Panc1 (cell line): Measurements from ENCODE around the gene ASTN2. TPM values are rescaled to one million over a fixed set of nuclear protein-coding genes. Genes with fewer than 3 reads are reported as not detected.

Source experiments
- ATAC-seq: fragments of 200-7000 bp; cut with Tn5 transposase; 2 replicates; pipeline ENCODE4 v1.9.1; 2020; ENCODE audit warnings: mild to moderate bottlenecking, moderate library complexity
- BruUV-seq: library from RNA; stranded (reverse); fragments of 400-500 nt; replicated peaks from 2 replicates; lab custom pipeline; 2021; lab: Mats Ljungman, UMichigan
- CTCF ChIA-PET: fragments of 300-600 bp; sonication (Branson Sonifier 250); formaldehyde crosslinking; loops from one replicate; lab custom pipeline; 2022; ENCODE audit warnings: antibody characterized with exemption; lab: Charles Lee
- POLR2A ChIA-PET: fragments of 300-600 bp; sonication (Branson Sonifier 250); formaldehyde crosslinking; loops from one replicate; lab custom pipeline; 2022; ENCODE audit warnings: antibody characterized with exemption; lab: Charles Lee
- DNase-seq: peaks from one replicate; pipeline ENCODE4 v3.0.0-alpha.2; 2010; ENCODE audit warnings: low read depth, low spot score
- H3K27ac ChIP-seq: 2 replicates; pipeline ENCODE4 v1.5.1; 2011; ENCODE audit warnings: mild to moderate bottlenecking, low read length, inconsistent platforms
- H3K27me3 ChIP-seq: fragments of 200-500 bp; sonication (Bioruptor generic); 2 replicates; pipeline ENCODE4 v1.6.0; 2014; ENCODE audit warnings: low read length, inconsistent platforms; ENCODE audit not compliant: control insufficient read depth, insufficient read depth
- H3K36me3 ChIP-seq: fragments of 200-500 bp; sonication (Bioruptor generic); 2 replicates; pipeline ENCODE4 v1.5.1; 2014; ENCODE audit warnings: inconsistent platforms, mild to moderate bottlenecking, low read length, moderate library complexity; ENCODE audit not compliant: control insufficient read depth, insufficient read depth
- H3K4me1 ChIP-seq: 2 replicates; pipeline ENCODE4 v1.5.1; 2011; ENCODE audit warnings: inconsistent platforms, mild to moderate bottlenecking, low read length, moderate library complexity; ENCODE audit not compliant: control insufficient read depth, insufficient read depth
- H3K4me3 ChIP-seq, 2 experiments: 2 replicates each; pipeline ENCODE4 v1.5.1; 2011 to 2012; ENCODE audit warnings: low read depth in 2 of 2, low read length in 2 of 2, mild to moderate bottlenecking in 2 of 2, inconsistent platforms in 1 of 2, moderate library complexity in 1 of 2
- H3K9me3 ChIP-seq: fragments of 200-500 bp; sonication (Bioruptor generic); 2 replicates; pipeline ENCODE4 v1.5.1; 2014; ENCODE audit warnings: low read depth, mild to moderate bottlenecking, inconsistent platforms, low read length, moderate library complexity; ENCODE audit not compliant: control insufficient read depth, insufficient read depth
- POLR2AphosphoS5 ChIP-seq: IDR thresholded peaks from 2 replicates; pipeline ENCODE4 v1.6.1; 2012; ENCODE audit warnings: mild to moderate bottlenecking, low read depth, low read length, moderate library complexity
- REST ChIP-seq, 2 experiments: IDR thresholded peaks; 2 replicates each; pipeline ENCODE4 v1.6.1; 2011 to 2012; ENCODE audit warnings: low read depth in 2 of 2, control low read depth in 1 of 2, low read length in 1 of 2, mild to moderate bottlenecking in 1 of 2, moderate library complexity in 1 of 2; ENCODE audit not compliant: insufficient read depth in 1 of 2
- SIN3A ChIP-seq: IDR thresholded peaks from 2 replicates; pipeline ENCODE4 v1.6.1; 2012; ENCODE audit warnings: low read depth, mild to moderate bottlenecking, low read length, moderate library complexity, borderline replicate concordance; ENCODE audit not compliant: insufficient read depth
- TCF7L2 ChIP-seq: IDR thresholded peaks from 2 replicates; pipeline ENCODE4 v1.6.1; 2011; ENCODE audit warnings: mild to moderate bottlenecking, low read depth, low read length, inconsistent platforms
- in situ Hi-C: cut with HindIII; loops from 2 replicates; pipeline ENCODE4 v1.10.0; 2016; ENCODE audit warnings: low sequenced_read_pairs, low pct_unique_long_range_greater_than_20kb
- intact Hi-C: fragments of 100-400 bp; cut with micrococcal nuclease; formaldehyde crosslinking; loops from one replicate; pipeline ENCODE4 v1.10.0; 2022; ENCODE audit not compliant: unreplicated experiment
- total RNA-seq: library from RNA; stranded (reverse); gene quantifications from one replicate; pipeline ENCODE4 v1.2.1, GENCODE V29; 2021; ENCODE audit not compliant: unreplicated experiment
- TF ChIP-seq, protein P1 (sequence below): fragments of 450-650 bp; IDR thresholded peaks from 2 replicates; pipeline ENCODE4 v1.5.1; 2017; ENCODE audit warnings: mild to moderate bottlenecking

The ASTN2 gene
- total RNA-seq, 1 experiment from 2014 or later = 3.9 TPM

DNA sequence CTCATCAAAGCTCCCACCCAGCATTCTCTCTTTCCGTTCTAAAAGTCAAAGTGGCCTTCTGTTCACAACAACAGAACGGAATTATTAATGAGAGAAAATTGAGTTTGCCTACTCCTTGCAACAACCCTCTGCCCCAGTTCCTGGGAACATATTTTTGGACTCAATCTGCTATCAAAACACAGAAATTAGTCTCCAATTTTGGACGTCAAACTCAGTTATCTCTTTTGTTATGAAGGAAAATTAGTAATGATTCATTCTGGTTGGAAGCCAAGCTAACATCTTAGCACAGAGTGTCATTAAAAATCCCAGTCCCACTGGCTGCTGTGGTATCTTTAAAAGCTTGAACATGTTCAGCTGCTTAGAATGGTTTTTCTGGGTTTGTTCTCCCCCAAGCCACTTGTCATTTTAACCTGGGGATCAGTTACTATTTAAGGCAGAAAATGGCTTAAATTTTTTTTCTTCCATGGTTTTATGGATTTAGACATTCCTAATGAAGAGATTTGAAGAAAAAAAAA lies 384.5 kb downstream of the ASTN2 start:
- POLR2A ChIA-PET = no interaction called here
- H3K4me3 ChIP-seq = no peak overlapping the region
- no peaks in the 10 kb centered on the region for H3K36me3 ChIP-seq
- H3K27me3 ChIP-seq = no peaks in the 10 kb centered on the region
- intact Hi-C loops = no loop called here
- TF ChIP-seq TCF7L2 (no peak), POLR2AphosphoS5 (no peak), SIN3A (no peak), REST (IDR thresholded peaks at IDR 0.05; ENCODE audit: insufficient read depth in 1 of 2, low read depth in 2 of 2, low read length in 1 of 2) (no peak)
- TF ChIP-seq, protein P1, sequence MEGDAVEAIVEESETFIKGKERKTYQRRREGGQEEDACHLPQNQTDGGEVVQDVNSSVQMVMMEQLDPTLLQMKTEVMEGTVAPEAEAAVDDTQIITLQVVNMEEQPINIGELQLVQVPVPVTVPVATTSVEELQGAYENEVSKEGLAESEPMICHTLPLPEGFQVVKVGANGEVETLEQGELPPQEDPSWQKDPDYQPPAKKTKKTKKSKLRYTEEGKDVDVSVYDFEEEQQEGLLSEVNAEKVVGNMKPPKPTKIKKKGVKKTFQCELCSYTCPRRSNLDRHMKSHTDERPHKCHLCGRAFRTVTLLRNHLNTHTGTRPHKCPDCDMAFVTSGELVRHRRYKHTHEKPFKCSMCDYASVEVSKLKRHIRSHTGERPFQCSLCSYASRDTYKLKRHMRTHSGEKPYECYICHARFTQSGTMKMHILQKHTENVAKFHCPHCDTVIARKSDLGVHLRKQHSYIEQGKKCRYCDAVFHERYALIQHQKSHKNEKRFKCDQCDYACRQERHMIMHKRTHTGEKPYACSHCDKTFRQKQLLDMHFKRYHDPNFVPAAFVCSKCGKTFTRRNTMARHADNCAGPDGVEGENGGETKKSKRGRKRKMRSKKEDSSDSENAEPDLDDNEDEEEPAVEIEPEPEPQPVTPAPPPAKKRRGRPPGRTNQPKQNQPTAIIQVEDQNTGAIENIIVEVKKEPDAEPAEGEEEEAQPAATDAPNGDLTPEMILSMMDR = no peak
- CTCF ChIA-PET = no interaction called here
- no TSS peak for BruUV-seq
- DNase-seq = no peak
- H3K4me1 ChIP-seq = no peaks in the 10 kb centered on the region
- in situ Hi-C loops = no loop called here
- H3K27ac ChIP-seq = no peak overlapping the region
- no peak for ATAC-seq
- H3K9me3 ChIP-seq = no peaks in the 10 kb centered on the region

DNA sequence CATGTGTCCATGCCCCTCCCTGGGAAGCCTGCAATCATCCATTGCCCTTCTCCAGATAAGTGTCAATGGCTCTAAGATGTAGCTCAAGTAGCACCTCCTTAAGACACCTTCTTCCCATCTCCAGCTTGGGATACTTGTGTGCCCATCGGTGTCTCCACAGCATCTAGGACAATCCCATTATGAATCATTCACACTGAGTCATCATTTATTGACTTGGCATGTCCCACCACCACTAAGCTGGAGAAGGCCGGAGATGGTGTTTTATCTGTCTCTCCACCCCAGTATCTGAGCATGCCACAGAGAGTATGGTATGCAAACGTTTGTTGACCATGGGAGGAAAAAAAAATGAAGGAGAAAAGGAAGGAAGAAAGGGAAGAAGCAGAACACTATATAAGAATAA lies 385.5 kb downstream of the ASTN2 start:
- Histone ChIP-seq H3K27me3 (no peaks in the 10 kb centered on the region), H3K9me3 (no peaks in the 10 kb centered on the region), H3K36me3 (no peaks in the 10 kb centered on the region), H3K4me3 (no peak overlapping the region), H3K27ac (no peak overlapping the region), H3K4me1 (no peaks in the 10 kb centered on the region)
- DNase-seq (no peak), ATAC-seq (no peak)
- in situ Hi-C loops = no loop called here
- ChIA-PET POLR2A (no interaction called here), CTCF (no interaction called here)
- TF ChIP-seq, protein P1 = no peak
- TF ChIP-seq SIN3A (no peak), REST (IDR thresholded peaks at IDR 0.05; ENCODE audit: insufficient read depth in 1 of 2, low read depth in 2 of 2, low read length in 1 of 2) (no peak), TCF7L2 (no peak), POLR2AphosphoS5 (no peak)
- BruUV-seq = no TSS peak
- intact Hi-C loops = no loop called here
